Spinal cord (tissue), 10 donors: ENCODE results near the gene TNFSF12. TPM values are rescaled to one million over a fixed set of nuclear protein-coding genes. Genes with fewer than 3 reads are reported as not detected.

Source experiments
- DNase-seq, 6 donors: peaks; one replicate each; pipeline versions ENCODE4 v3.0.0 to v3.0.0-alpha.2; 2013 to 2015; ENCODE audit warnings: low spot score in 6 of 6, low read depth in 4 of 6
- H3K27ac ChIP-seq: one replicate; pipeline ENCODE4 v1.5.1; 2013; ENCODE audit warnings: low read depth, low read length, control low read depth
- H3K27me3 ChIP-seq: one replicate; pipeline ENCODE4 v1.6.1; 2013; ENCODE audit warnings: low read length; ENCODE audit not compliant: control insufficient read depth, insufficient read depth
- H3K36me3 ChIP-seq: one replicate; pipeline ENCODE4 v1.6.1; 2013; ENCODE audit warnings: low read length; ENCODE audit not compliant: control insufficient read depth, insufficient read depth
- H3K4me1 ChIP-seq: one replicate; pipeline ENCODE4 v1.6.1; 2013; ENCODE audit warnings: low read length; ENCODE audit not compliant: control insufficient read depth, insufficient read depth
- H3K4me3 ChIP-seq: one replicate; pipeline ENCODE4 v1.5.1; 2013; ENCODE audit warnings: low read depth, low read length, control low read depth
- H3K9me3 ChIP-seq: one replicate; pipeline ENCODE4 v1.6.1; 2013; ENCODE audit warnings: low read length; ENCODE audit not compliant: control insufficient read depth, insufficient read depth
- WGBS: methylation state at CpG from one replicate; pipeline ENCODE4 v1.1.5; 2013; ENCODE audit warnings: missing lambda C conversion rate; ENCODE audit not compliant: insufficient coverage; 5-methylcytosine and 5-hydroxymethylcytosine counted together
- polyA plus RNA-seq, 2 donors: library from polyadenylated mRNA; unstranded; fragments of 120-200 nt; gene quantifications; one replicate each; pipeline ENCODE4 v1.2.1, GENCODE V29; 2013; ENCODE audit not compliant: insufficient read length in 2 of 2
- total RNA-seq, 2 donors: library from RNA; depleted of rRNA in 1 of 2; stranded (reverse); fragments of 120-200 nt in 1 of 2; fragments of >200 nt in 1 of 2; gene quantifications; one replicate each; pipeline versions ENCODE4 v1.2.3 to v1.2.4, GENCODE V29; 2013 to 2014
- donor health status: healthy.

The TNFSF12 gene
- total and polyA plus RNA-seq, 4 donors = 5.6 to 31.4 (median 19.5) TPM

GRCh38 chr17:7575959-7576358, 27.1 kb downstream of the TNFSF12 start:
- H3K27ac ChIP-seq = no peak overlapping the region
- 88% methylated on average over 5 of the region's 7 CpGs for WGBS

GRCh38 chr17:7576432-7576937, 27.6 kb downstream of the TNFSF12 start:
- WGBS = 89% methylated on average over 14 of the region's 14 CpGs
- Histone ChIP-seq H3K4me3 (no peak overlapping the region), H3K27me3 (no peaks in the 10 kb centered on the region), H3K4me1 (peaks cover 46% of the 10 kb centered on the region), H3K27ac (no peak overlapping the region), H3K36me3 (peaks cover 80% of the 10 kb centered on the region), H3K9me3 (no peaks in the 10 kb centered on the region)
- DNase-seq = no peak

More at GRCh38 chr17:7575959-7576358, 27.1 kb downstream of the TNFSF12 start:
- no peak overlapping the region for H3K4me3 ChIP-seq
- H3K27me3 ChIP-seq = no peaks in the 10 kb centered on the region
- no peaks in the 10 kb centered on the region for H3K9me3 ChIP-seq
- DNase-seq = no peak
- peaks cover 43% of the 10 kb centered on the region for H3K4me1 ChIP-seq
- H3K36me3 ChIP-seq = peaks cover 78% of the 10 kb centered on the region

- Histone ChIP-seq H3K36me3 (peaks cover 89% of the 10 kb centered on the region), H3K27ac (no peak overlapping the region), H3K4me3 (no peak overlapping the region), H3K27me3 (no peaks in the 10 kb centered on the region), H3K9me3 (no peaks in the 10 kb centered on the region), H3K4me1 (peaks cover 50% of the 10 kb centered on the region)
- DNase-seq = no peak
- 79% methylated on average over 11 of the region's 17 CpGs for WGBS
Measured at GRCh38 chr17:7577327-7578199, 28.7 kb downstream of the TNFSF12 start.

- Histone ChIP-seq H3K4me3 (no peak within 1 kb of the TSS), H3K36me3 (peaks cover 88% of the 10 kb centered on the region), H3K4me1 (peaks cover 56% of the 10 kb centered on the region), H3K9me3 (no peaks in the 10 kb centered on the region), H3K27ac (peak within 1 kb of the TSS; percentile 57), H3K27me3 (no peaks in the 10 kb centered on the region)
- 33% methylated on average over 6 of the region's 7 CpGs for WGBS
- peak in 1 of 6 donors; percentile 43 for DNase-seq
Measured at GRCh38 chr17:7579001-7579833, 30.4 kb downstream of the TNFSF12 start, which contains the start of gene CD68. CD68 (plus strand) TSS chr17:7579638; CDS start chr17:7579678, 40 bp downstream.

- WGBS = 85% methylated on average over 11 of the region's 12 CpGs
Measured at GRCh38 chr17:7579834-7580603, 31.2 kb downstream of the TNFSF12 start.

GRCh38 chr17:7580604-7581575, 32.0 kb downstream of the TNFSF12 start:
- peaks cover 65% of the 10 kb centered on the region for H3K4me1 ChIP-seq
- no peaks in the 10 kb centered on the region for H3K9me3 ChIP-seq
- H3K4me3 ChIP-seq = no peak overlapping the region
- no peak for DNase-seq
- 82% methylated on average over 17 of the region's 23 CpGs for WGBS
- no peak overlapping the region for H3K27ac ChIP-seq
- H3K27me3 ChIP-seq = no peaks in the 10 kb centered on the region
- peaks cover 80% of the 10 kb centered on the region for H3K36me3 ChIP-seq

More at GRCh38 chr17:7579834-7580603, 31.2 kb downstream of the TNFSF12 start:
- no peaks in the 10 kb centered on the region for H3K9me3 ChIP-seq
- H3K4me3 ChIP-seq = no peak overlapping the region
- H3K27me3 ChIP-seq = no peaks in the 10 kb centered on the region
- no peak for DNase-seq
- peak overlapping the region; percentile 57 for H3K27ac ChIP-seq
- H3K4me1 ChIP-seq = peaks cover 58% of the 10 kb centered on the region
- H3K36me3 ChIP-seq = peaks cover 80% of the 10 kb centered on the region

GRCh38 chr17:7582396-7583252, 33.8 kb downstream of the TNFSF12 start:
- WGBS = 85% methylated on average over 33 of the region's 36 CpGs
- peaks cover 80% of the 10 kb centered on the region for H3K36me3 ChIP-seq
- H3K4me3 ChIP-seq = peak overlapping the region; percentile 94
- no peaks in the 10 kb centered on the region for H3K27me3 ChIP-seq
- H3K9me3 ChIP-seq = no peaks in the 10 kb centered on the region
- peak overlapping the region; percentile 99 for H3K27ac ChIP-seq
- DNase-seq = no peak
- H3K4me1 ChIP-seq = peaks cover 62% of the 10 kb centered on the region
